ENCODE measurements around the gene HLX.

DNA sequence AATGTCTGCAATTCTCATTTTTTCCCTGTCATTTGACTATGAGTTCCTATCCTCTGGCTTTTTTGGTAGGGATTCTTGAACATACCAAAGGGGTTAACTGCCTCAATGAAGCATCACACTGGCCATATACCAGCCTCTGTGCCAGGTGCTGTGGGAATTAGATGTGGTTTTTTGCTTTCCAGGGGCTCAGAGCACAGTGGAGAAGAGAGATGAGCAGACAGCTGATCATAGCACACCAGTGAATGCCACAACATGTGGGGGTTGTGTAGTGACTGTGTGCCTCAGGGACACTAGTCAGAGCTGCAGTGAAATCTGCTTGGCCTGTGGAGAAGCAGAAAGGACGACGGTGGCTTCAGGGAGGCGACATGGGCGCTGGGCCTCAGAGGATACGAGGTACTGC, 30.8 kb downstream of the HLX start:
- TF ChIP-seq, protein P1, sequence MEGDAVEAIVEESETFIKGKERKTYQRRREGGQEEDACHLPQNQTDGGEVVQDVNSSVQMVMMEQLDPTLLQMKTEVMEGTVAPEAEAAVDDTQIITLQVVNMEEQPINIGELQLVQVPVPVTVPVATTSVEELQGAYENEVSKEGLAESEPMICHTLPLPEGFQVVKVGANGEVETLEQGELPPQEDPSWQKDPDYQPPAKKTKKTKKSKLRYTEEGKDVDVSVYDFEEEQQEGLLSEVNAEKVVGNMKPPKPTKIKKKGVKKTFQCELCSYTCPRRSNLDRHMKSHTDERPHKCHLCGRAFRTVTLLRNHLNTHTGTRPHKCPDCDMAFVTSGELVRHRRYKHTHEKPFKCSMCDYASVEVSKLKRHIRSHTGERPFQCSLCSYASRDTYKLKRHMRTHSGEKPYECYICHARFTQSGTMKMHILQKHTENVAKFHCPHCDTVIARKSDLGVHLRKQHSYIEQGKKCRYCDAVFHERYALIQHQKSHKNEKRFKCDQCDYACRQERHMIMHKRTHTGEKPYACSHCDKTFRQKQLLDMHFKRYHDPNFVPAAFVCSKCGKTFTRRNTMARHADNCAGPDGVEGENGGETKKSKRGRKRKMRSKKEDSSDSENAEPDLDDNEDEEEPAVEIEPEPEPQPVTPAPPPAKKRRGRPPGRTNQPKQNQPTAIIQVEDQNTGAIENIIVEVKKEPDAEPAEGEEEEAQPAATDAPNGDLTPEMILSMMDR (IDR thresholded peaks at IDR 0.05; ENCODE audit: low read length), result no peak
- no peak for TF ChIP-seq EZH2 (IDR thresholded peaks at IDR 0.05; ENCODE audit: borderline replicate concordance, low read length)
